PFSK-1 (cell line): Measurements from ENCODE around the gene IL1A.

Source experiments
- FOXP2 ChIP-seq: optimal IDR thresholded peaks from 2 replicates; pipeline ENCODE3; 2011; ENCODE audit warnings: borderline replicate concordance, control low read depth, inconsistent platforms; ENCODE audit not compliant: insufficient read depth; ENCODE audit errors: extremely low read length, extremely low read depth
- POLR2AphosphoS5 ChIP-seq: IDR thresholded peaks from 2 replicates; pipeline ENCODE4 v1.6.1; 2012; ENCODE audit warnings: low read depth, mild to moderate bottlenecking, control low read depth, low read length, moderate library complexity
- REST ChIP-seq, 2 experiments: IDR thresholded peaks; 2 replicates each; pipeline versions ENCODE4 v1.6.1 to v1.8.0; 2011 to 2012; ENCODE audit warnings: low read depth in 2 of 2, low read length in 2 of 2, control low read depth in 1 of 2, inconsistent platforms in 1 of 2, mild to moderate bottlenecking in 1 of 2, moderate library complexity in 1 of 2; ENCODE audit not compliant: insufficient read depth in 1 of 2
- SIN3A ChIP-seq: IDR thresholded peaks from 2 replicates; pipeline ENCODE4 v1.6.1; 2012; ENCODE audit warnings: mild to moderate bottlenecking, low read length, moderate library complexity, borderline replicate concordance; ENCODE audit not compliant: insufficient read depth
- TAF1 ChIP-seq: IDR thresholded peaks from 2 replicates; pipeline ENCODE4 v1.6.1; 2012; ENCODE audit warnings: low read length, control low read depth, borderline replicate concordance; ENCODE audit not compliant: insufficient read depth

IL1A gene

GRCh38 chr2:112772322-112772721 lies 12.0 kb downstream of the IL1A start:
- no peak for TF ChIP-seq FOXP2
- no peak for TF ChIP-seq POLR2AphosphoS5
- TF ChIP-seq REST (IDR thresholded peaks at IDR 0.05; ENCODE audit: insufficient read depth in 1 of 2, low read depth in 2 of 2, low read length in 2 of 2) = no peak
- no peak for TF ChIP-seq SIN3A
- TF ChIP-seq TAF1 = no peak

GRCh38 chr2:112768432-112768831 lies 15.9 kb downstream of the IL1A start:
- TF ChIP-seq FOXP2 = no peak
- no peak for TF ChIP-seq TAF1
- no peak for TF ChIP-seq SIN3A
- TF ChIP-seq POLR2AphosphoS5 = no peak
- no peak for TF ChIP-seq REST (IDR thresholded peaks at IDR 0.05; ENCODE audit: insufficient read depth in 1 of 2, low read depth in 2 of 2, low read length in 2 of 2)

GRCh38 chr2:112767693-112768330 lies 16.5 kb downstream of the IL1A start:
- TF ChIP-seq SIN3A (no peak), TAF1 (no peak), REST (IDR thresholded peaks at IDR 0.05; ENCODE audit: insufficient read depth in 1 of 2, low read depth in 2 of 2, low read length in 2 of 2) (no peak), POLR2AphosphoS5 (no peak), FOXP2 (no peak)

- no peak for TF ChIP-seq SIN3A
- no peak for TF ChIP-seq TAF1
- TF ChIP-seq POLR2AphosphoS5 = no peak
- no peak for TF ChIP-seq FOXP2
- TF ChIP-seq REST (IDR thresholded peaks at IDR 0.05; ENCODE audit: insufficient read depth in 1 of 2, low read depth in 2 of 2, low read length in 2 of 2) = no peak
Observed at GRCh38 chr2:112765251-112765650, 19.0 kb downstream of the IL1A start.
